ENCODE measurements around the gene ADD1. TPM values are rescaled to one million over a fixed set of nuclear protein-coding genes. Genes with fewer than 3 reads are reported as not detected.

Gene ADD1
- total RNA-seq, 1 experiment from 2014 or later = 181 TPM

DNA sequence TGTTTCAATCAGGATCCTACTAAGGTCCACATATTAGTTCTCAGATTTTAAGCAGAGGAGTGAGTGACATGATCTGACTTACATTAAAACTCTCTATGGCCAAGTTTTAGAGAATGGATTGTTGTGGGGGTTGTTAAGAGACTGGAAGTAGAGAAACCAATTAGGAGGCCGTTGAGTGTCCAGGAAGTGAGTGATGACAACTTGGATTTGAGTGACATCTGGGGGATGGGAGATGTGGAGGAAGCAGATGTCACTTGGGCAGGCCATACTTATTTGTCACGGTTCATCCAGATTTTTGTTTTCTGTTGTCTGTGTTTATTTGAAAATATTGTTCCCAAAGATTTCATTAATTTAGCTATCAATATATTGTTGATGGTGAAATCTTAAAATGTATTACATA is 28.3 kb downstream of the ADD1 start:
- POLR2A ChIA-PET (ENCODE audit: unreplicated experiment) = no interaction called here

DNA sequence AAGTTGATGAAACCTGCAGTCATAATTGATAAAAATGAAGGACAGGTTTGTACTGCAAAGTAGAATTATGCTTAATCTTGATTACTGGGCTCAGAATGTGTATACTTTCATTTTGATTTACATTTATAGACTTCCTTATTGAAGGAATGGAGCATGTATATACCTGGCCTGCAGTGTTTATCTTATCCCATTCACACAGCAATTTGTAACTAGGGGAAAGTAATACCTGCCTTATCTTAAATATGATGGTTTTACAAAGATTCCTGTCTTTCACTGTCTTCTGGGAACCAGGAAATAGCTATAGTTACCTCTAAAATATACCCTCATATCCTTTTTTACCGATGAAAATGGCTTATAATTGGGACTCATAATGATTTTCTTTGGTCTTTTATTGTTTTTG is 29.7 kb downstream of the ADD1 start:
- Histone ChIP-seq H3K36me3 (ENCODE audit: low read depth) (no peaks in the 10 kb centered on the region), H3K4me1 (replicated peaks; ENCODE audit: insufficient read depth) (peaks cover 5% of the 10 kb centered on the region; the same call in 1 of the 2 replicates), H3K4me3 (no peak overlapping the region), H3K27ac (0 out of 2 replicates have a peak overlapping the region, but pooled peaks have one; percentile 23), H2AFZ (no peak overlapping the region), H4K20me1 (ENCODE audit: insufficient read depth) (no peaks in the 10 kb centered on the region), H3K9me2 (ENCODE audit: insufficient read depth) (no peaks in the 10 kb centered on the region), H3K79me2 (ENCODE audit: low read depth) (peaks cover 10% of the 10 kb centered on the region; the same call in 1 of the 2 replicates), H3K9me3 (ENCODE audit: insufficient read depth, low read depth) (no peaks in the 10 kb centered on the region), H3K4me2 (no peak overlapping the region), H3K27me3 (ENCODE audit: insufficient read depth, low read depth) (no peaks in the 10 kb centered on the region), H3F3A (ENCODE audit: insufficient read depth, low read depth) (no peaks in the 10 kb centered on the region)
- CTCF ChIA-PET = no interaction called here
- TF ChIP-seq, protein P1, sequence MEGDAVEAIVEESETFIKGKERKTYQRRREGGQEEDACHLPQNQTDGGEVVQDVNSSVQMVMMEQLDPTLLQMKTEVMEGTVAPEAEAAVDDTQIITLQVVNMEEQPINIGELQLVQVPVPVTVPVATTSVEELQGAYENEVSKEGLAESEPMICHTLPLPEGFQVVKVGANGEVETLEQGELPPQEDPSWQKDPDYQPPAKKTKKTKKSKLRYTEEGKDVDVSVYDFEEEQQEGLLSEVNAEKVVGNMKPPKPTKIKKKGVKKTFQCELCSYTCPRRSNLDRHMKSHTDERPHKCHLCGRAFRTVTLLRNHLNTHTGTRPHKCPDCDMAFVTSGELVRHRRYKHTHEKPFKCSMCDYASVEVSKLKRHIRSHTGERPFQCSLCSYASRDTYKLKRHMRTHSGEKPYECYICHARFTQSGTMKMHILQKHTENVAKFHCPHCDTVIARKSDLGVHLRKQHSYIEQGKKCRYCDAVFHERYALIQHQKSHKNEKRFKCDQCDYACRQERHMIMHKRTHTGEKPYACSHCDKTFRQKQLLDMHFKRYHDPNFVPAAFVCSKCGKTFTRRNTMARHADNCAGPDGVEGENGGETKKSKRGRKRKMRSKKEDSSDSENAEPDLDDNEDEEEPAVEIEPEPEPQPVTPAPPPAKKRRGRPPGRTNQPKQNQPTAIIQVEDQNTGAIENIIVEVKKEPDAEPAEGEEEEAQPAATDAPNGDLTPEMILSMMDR (conservative IDR thresholded peaks at IDR 0.05) = no peak
- no peak for TF ChIP-seq EZH2 (IDR thresholded peaks at IDR 0.05; ENCODE audit: low read depth)
- intact Hi-C loops (cut with micrococcal nuclease; ENCODE audit: unreplicated experiment) = no loop called here
- no peak for DNase-seq
- BruUV-seq (replicated peaks) = no TSS peak
- POLR2A ChIA-PET (ENCODE audit: unreplicated experiment) = no interaction called here

More for the DNA sequence above, 28.3 kb downstream of the ADD1 start:
- TF ChIP-seq EZH2 (IDR thresholded peaks at IDR 0.05; ENCODE audit: low read depth) = no peak
- TF ChIP-seq, protein P1 (conservative IDR thresholded peaks at IDR 0.05) = no peak
- H3K4me2 ChIP-seq = no peak overlapping the region
- H3K27me3 ChIP-seq (ENCODE audit: insufficient read depth, low read depth) = no peaks in the 10 kb centered on the region
- H3K36me3 ChIP-seq (ENCODE audit: low read depth) = no peaks in the 10 kb centered on the region
- no peaks in the 10 kb centered on the region for H3F3A ChIP-seq (ENCODE audit: insufficient read depth, low read depth)
- H2AFZ ChIP-seq = no peak overlapping the region
- no peak for DNase-seq
- H3K4me3 ChIP-seq = no peak overlapping the region
- no TSS peak for BruUV-seq (replicated peaks)
- no peaks in the 10 kb centered on the region for H3K9me2 ChIP-seq (ENCODE audit: insufficient read depth)
- H3K27ac ChIP-seq = no peak overlapping the region
- CTCF ChIA-PET = no interaction called here
- intact Hi-C loops (cut with micrococcal nuclease; ENCODE audit: unreplicated experiment) = no loop called here
- peaks cover 5% of the 10 kb centered on the region; the same call in 1 of the 2 replicates for H3K4me1 ChIP-seq (replicated peaks; ENCODE audit: insufficient read depth)
- peaks cover 17% of the 10 kb centered on the region; the same call in 1 of the 2 replicates for H3K79me2 ChIP-seq (ENCODE audit: low read depth)
- no peaks in the 10 kb centered on the region for H4K20me1 ChIP-seq (ENCODE audit: insufficient read depth)
- H3K9me3 ChIP-seq (ENCODE audit: insufficient read depth, low read depth) = no peaks in the 10 kb centered on the region

DNA sequence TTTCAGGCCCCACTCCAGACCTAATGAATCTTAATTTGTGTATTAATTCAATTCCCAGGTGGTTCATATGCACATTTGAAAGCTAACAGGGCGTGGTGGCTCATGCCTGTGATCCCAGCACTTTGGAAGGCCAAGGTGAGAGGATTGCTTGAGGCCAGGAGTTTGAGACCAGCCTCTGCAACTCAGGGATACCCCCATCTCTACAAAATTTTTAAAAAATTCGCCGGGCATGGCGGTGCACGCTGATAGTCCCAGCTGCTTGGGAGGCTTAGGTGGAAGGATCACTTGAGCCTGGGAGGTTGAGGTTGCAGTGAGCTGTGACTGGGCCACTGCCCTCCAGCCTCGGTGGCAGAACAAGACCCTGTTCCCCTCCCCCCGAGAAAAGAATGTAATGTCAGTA is 31.2 kb downstream of the ADD1 start:
- no peaks in the 10 kb centered on the region for H3K9me3 ChIP-seq (ENCODE audit: insufficient read depth, low read depth)
- H3K4me3 ChIP-seq = no peak overlapping the region
- no peak for DNase-seq
- ChIA-PET CTCF (no interaction called here), POLR2A (ENCODE audit: unreplicated experiment) (interaction anchor here (0.6 kb wide), 1 partner anchor 163 kb away, joined by 8 read pairs; no protein-coding TSS in a partner anchor)
- H3K4me1 ChIP-seq (replicated peaks; ENCODE audit: insufficient read depth) = peaks cover 5% of the 10 kb centered on the region; the same call in 1 of the 2 replicates
- no peaks in the 10 kb centered on the region for H4K20me1 ChIP-seq (ENCODE audit: insufficient read depth)
- TF ChIP-seq, protein P1 (conservative IDR thresholded peaks at IDR 0.05) = no peak
- TF ChIP-seq EZH2 (IDR thresholded peaks at IDR 0.05; ENCODE audit: low read depth) = no peak
- intact Hi-C loops (cut with micrococcal nuclease; ENCODE audit: unreplicated experiment) = no loop called here
- H3K36me3 ChIP-seq (ENCODE audit: low read depth) = no peaks in the 10 kb centered on the region
- BruUV-seq (replicated peaks) = no TSS peak
- peaks cover 10% of the 10 kb centered on the region; the same call in 1 of the 2 replicates for H3K79me2 ChIP-seq (ENCODE audit: low read depth)
- no peak overlapping the region for H2AFZ ChIP-seq
- no peaks in the 10 kb centered on the region for H3F3A ChIP-seq (ENCODE audit: insufficient read depth, low read depth)
- H3K27ac ChIP-seq = no peak overlapping the region
- no peak overlapping the region for H3K4me2 ChIP-seq
- no peaks in the 10 kb centered on the region for H3K9me2 ChIP-seq (ENCODE audit: insufficient read depth)
- no peaks in the 10 kb centered on the region for H3K27me3 ChIP-seq (ENCODE audit: insufficient read depth, low read depth)
